B cell (primary cell): ENCODE data around the gene AHNAK. TPM values are rescaled to one million over a fixed set of nuclear protein-coding genes. Genes with fewer than 3 reads are reported as not detected.

ENCODE experiments used
- ATAC-seq: fragments of 200-7000 bp; cut with Tn5 transposase; one replicate; pipeline ENCODE4 v1.10.0; 2021; ENCODE audit warnings: low read depth, mild to moderate bottlenecking, moderate number of reproducible peaks, moderate library complexity
- CTCF ChIA-PET: fragments of 350-600 bp; sonication (Branson Sonifier 250); formaldehyde crosslinking; loops from one replicate; lab custom pipeline; 2021; ENCODE audit warnings: antibody characterized with exemption, inconsistent platforms; lab: Charles Lee
- POLR2A ChIA-PET: fragments of 350-600 bp; sonication (Branson Sonifier 250); formaldehyde crosslinking; loops from one replicate; lab custom pipeline; 2021; ENCODE audit warnings: antibody characterized with exemption; lab: Charles Lee
- DNase-seq: peaks from one replicate; pipeline ENCODE4 v3.0.0; 2013
- H2AFZ ChIP-seq: 2 replicates; pipeline ENCODE4 v1.6.1; 2012; ENCODE audit warnings: mild to moderate bottlenecking, low read depth, low read length; ENCODE audit not compliant: insufficient read depth, poor library complexity, severe bottlenecking
- H3K27ac ChIP-seq, 2 donors: 1 replicate in 1 of 2; 2 replicates in 1 of 2; pipeline ENCODE4 v1.5.1; 2012 to 2013; ENCODE audit warnings: low read length in 2 of 2, mild to moderate bottlenecking in 2 of 2, moderate library complexity in 1 of 2
- H3K27me3 ChIP-seq, 4 experiments: fragments of 200-600 bp in 1 of 4; sonication (generic) in 1 of 4; replicated peaks in 1 of 4; 1 replicate in 2 of 4; 2 replicates in 2 of 4; pipeline versions ENCODE4 v1.6.1 to v1.7.0; 2013 to 2016; ENCODE audit warnings: low read length in 3 of 4, mild to moderate bottlenecking in 2 of 4, mixed read lengths in 1 of 4, moderate library complexity in 1 of 4; ENCODE audit not compliant: insufficient read depth in 4 of 4, control insufficient read depth in 3 of 4; ENCODE audit errors: control extremely low read depth in 1 of 4
- H3K36me3 ChIP-seq, 2 experiments: replicated peaks in 1 of 2; 1 replicate in 1 of 2; 2 replicates in 1 of 2; pipeline versions ENCODE4 v1.6.1 to v1.7.1; 2013; ENCODE audit warnings: low read length in 1 of 2; ENCODE audit not compliant: insufficient read depth in 2 of 2, control insufficient read depth in 1 of 2; ENCODE audit errors: control extremely low read depth in 1 of 2, extremely low read depth in 1 of 2
- H3K4me1 ChIP-seq, 2 donors: fragments of 200-600 bp in 1 of 2; sonication (generic) in 1 of 2; 1 replicate in 1 of 2; 2 replicates in 1 of 2; pipeline versions ENCODE4 v1.5.1 to v1.6.1; 2013 to 2017; ENCODE audit warnings: low read length in 2 of 2; ENCODE audit not compliant: control insufficient read depth in 2 of 2, insufficient read depth in 2 of 2
- H3K4me2 ChIP-seq: replicated peaks from 2 replicates; pipeline ENCODE3; 2012; ENCODE audit warnings: mild to moderate bottlenecking, low read depth, low read length; ENCODE audit not compliant: poor library complexity, severe bottlenecking
- H3K4me3 ChIP-seq, 5 experiments: fragments of 200-600 bp in 1 of 5; sonication (generic) in 1 of 5; 1 replicate in 3 of 5; 2 replicates in 2 of 5; pipeline versions ENCODE4 v1.5.1 to v1.7.0; 2011 to 2016; ENCODE audit warnings: low read length in 4 of 5, mild to moderate bottlenecking in 4 of 5, low read depth in 2 of 5, control low read depth in 1 of 5, moderate library complexity in 1 of 5; ENCODE audit not compliant: insufficient read depth in 1 of 5; ENCODE audit errors: control extremely low read depth in 1 of 5, extremely low read depth in 1 of 5
- H3K79me2 ChIP-seq: fragments of 200-600 bp; sonication (generic); one replicate; pipeline ENCODE4 v1.6.0; 2016; ENCODE audit warnings: low read length; ENCODE audit not compliant: control insufficient read depth, insufficient read depth
- H3K9ac ChIP-seq: fragments of 200-600 bp; sonication (generic); 2 replicates; pipeline ENCODE4 v1.6.1; 2017; ENCODE audit warnings: mild to moderate bottlenecking, low read length, moderate library complexity
- H3K9me3 ChIP-seq, 3 donors: one replicate each; pipeline versions ENCODE4 v1.6.1 to v1.7.1; 2013; ENCODE audit warnings: low read length in 2 of 3; ENCODE audit not compliant: control insufficient read depth in 2 of 3, insufficient read depth in 1 of 3; ENCODE audit errors: control extremely low read depth in 1 of 3
- H4K20me1 ChIP-seq: 2 replicates; pipeline ENCODE4 v1.6.0; 2012; ENCODE audit warnings: mild to moderate bottlenecking, low read length; ENCODE audit not compliant: insufficient read depth, control insufficient read depth, poor library complexity, severe bottlenecking
- H3K27ac Mint-ChIP-seq: one replicate; pipeline ENCODE4 v1.8.0; 2021; ENCODE audit warnings: mixed read lengths
- H3K27me3 Mint-ChIP-seq: one replicate; pipeline ENCODE4 v1.8.0; 2021; ENCODE audit warnings: mixed read lengths
- H3K4me1 Mint-ChIP-seq: one replicate; pipeline ENCODE4 v1.8.0; 2021; ENCODE audit warnings: mixed read lengths
- H3K4me3 Mint-ChIP-seq: one replicate; pipeline ENCODE4 v1.8.0; 2021; ENCODE audit warnings: mixed read lengths
- H3K9me3 Mint-ChIP-seq: one replicate; pipeline ENCODE4 v1.8.0; 2022; ENCODE audit warnings: mixed read lengths; ENCODE audit not compliant: insufficient read depth
- EZH2 ChIP-seq: IDR thresholded peaks from 2 replicates; pipeline ENCODE4 v1.6.1; 2012; ENCODE audit warnings: borderline replicate concordance, low read depth, mild to moderate bottlenecking, moderate library complexity, low read length; ENCODE audit not compliant: insufficient read depth, poor library complexity, severe bottlenecking
- WGBS: methylation state at CpG from one replicate; pipeline ENCODE4 v1.1.5; 2013; ENCODE audit warnings: missing lambda C conversion rate; ENCODE audit not compliant: insufficient coverage; 5-methylcytosine and 5-hydroxymethylcytosine counted together
- intact Hi-C: fragments of 100-400 bp; cut with micrococcal nuclease; formaldehyde crosslinking; loops from one replicate; pipeline ENCODE4 v1.10.0; 2022
- polyA plus RNA-seq: library from polyadenylated mRNA; depleted of rRNA; stranded (reverse); fragments of >200 nt; gene quantifications from 2 replicates; pipeline ENCODE4 v1.2.3, GENCODE V29; 2012
- total RNA-seq, 2 donors: library from RNA; stranded (reverse); fragments of 120-200 nt in 1 of 2; gene quantifications; 1 replicate in 1 of 2; 2 replicates in 1 of 2; pipeline versions ENCODE4 v1.2.3 to v1.2.4, GENCODE V29; 2013 to 2022
- TF ChIP-seq, protein P1 (sequence below): fragments of 200-600 bp; IDR thresholded peaks from one replicate; pipeline ENCODE4 v1.8.0; 2022; ENCODE audit warnings: antibody characterized with exemption, mild to moderate bottlenecking

AHNAK gene
- total and polyA plus RNA-seq, 2 donors (not counting 1 experiment from before 2014, with no cell fraction given), result 63.7 to 229 TPM

- Histone ChIP-seq H2AFZ (no peak overlapping the region), H3K4me1 (peaks cover 27 to 35% of the 10 kb centered on the region in 2 donors), H3K9me3 (no peaks in the 10 kb centered on the region), H3K79me2 (no peaks in the 10 kb centered on the region), H3K4me2 (no peak overlapping the region), H3K36me3 (no peaks in the 10 kb centered on the region), H3K9ac (no peak overlapping the region), H3K27ac (no peak overlapping the region), H4K20me1 (no peaks in the 10 kb centered on the region), H3K27me3 (no peaks in the 10 kb centered on the region), H3K4me3 (no peak overlapping the region)
- H3K4me3 Mint-ChIP-seq, result no peak overlapping the region
- intact Hi-C loops, result no loop called here
- ChIA-PET POLR2A (no interaction called here), CTCF (interaction anchor here (3.3 kb wide), 1 partner anchor 15 kb away, joined by 10 read pairs; no protein-coding TSS in a partner anchor)
- WGBS, result 74% methylated on average over 16 of the region's 23 CpGs
- H3K27me3 Mint-ChIP-seq, result no peaks in the 10 kb centered on the region
- no peak for DNase-seq
- H3K9me3 Mint-ChIP-seq, result no peaks in the 10 kb centered on the region
- no peak overlapping the region for H3K27ac Mint-ChIP-seq
- TF ChIP-seq, protein P1, sequence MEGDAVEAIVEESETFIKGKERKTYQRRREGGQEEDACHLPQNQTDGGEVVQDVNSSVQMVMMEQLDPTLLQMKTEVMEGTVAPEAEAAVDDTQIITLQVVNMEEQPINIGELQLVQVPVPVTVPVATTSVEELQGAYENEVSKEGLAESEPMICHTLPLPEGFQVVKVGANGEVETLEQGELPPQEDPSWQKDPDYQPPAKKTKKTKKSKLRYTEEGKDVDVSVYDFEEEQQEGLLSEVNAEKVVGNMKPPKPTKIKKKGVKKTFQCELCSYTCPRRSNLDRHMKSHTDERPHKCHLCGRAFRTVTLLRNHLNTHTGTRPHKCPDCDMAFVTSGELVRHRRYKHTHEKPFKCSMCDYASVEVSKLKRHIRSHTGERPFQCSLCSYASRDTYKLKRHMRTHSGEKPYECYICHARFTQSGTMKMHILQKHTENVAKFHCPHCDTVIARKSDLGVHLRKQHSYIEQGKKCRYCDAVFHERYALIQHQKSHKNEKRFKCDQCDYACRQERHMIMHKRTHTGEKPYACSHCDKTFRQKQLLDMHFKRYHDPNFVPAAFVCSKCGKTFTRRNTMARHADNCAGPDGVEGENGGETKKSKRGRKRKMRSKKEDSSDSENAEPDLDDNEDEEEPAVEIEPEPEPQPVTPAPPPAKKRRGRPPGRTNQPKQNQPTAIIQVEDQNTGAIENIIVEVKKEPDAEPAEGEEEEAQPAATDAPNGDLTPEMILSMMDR, result no peak
- no peak for TF ChIP-seq EZH2
- H3K4me1 Mint-ChIP-seq, result peaks cover 32% of the 10 kb centered on the region
- ATAC-seq, result no peak
Observed at GRCh38 chr11:62439785-62440602, 106.6 kb downstream of the AHNAK start.

DNA sequence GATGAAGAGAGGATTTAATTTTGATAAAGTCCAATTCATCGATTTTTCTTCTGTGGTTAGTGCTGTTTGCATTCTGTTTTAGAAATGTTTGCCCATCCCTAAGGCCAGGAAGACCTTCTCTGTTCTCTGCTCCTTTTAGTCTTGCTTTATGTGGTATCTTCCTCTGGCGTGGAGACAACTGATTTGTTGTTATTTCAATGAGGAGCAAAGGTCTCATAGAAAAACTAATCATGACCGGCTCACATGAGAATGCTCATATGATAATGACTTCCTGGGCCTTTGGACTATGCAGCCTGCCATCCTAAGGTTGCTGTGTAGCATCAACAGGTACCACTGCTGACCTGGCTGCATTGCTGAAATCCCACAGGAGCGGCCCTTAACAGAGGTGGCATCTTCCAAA is 108.0 kb downstream of the AHNAK start:
- TF ChIP-seq EZH2, result no peak
- TF ChIP-seq, protein P1, result no peak
- Mint-ChIP-seq H3K4me1 (peaks cover 30% of the 10 kb centered on the region), H3K9me3 (no peaks in the 10 kb centered on the region), H3K4me3 (no peak overlapping the region), H3K27me3 (no peaks in the 10 kb centered on the region), H3K27ac (no peak overlapping the region)
- Histone ChIP-seq H3K79me2 (no peaks in the 10 kb centered on the region), H3K27ac (no peak overlapping the region), H3K9ac (no peak overlapping the region), H4K20me1 (no peaks in the 10 kb centered on the region), H2AFZ (no peak overlapping the region), H3K4me2 (no peak overlapping the region), H3K27me3 (no peaks in the 10 kb centered on the region), H3K36me3 (no peaks in the 10 kb centered on the region), H3K4me3 (no peak overlapping the region), H3K9me3 (no peaks in the 10 kb centered on the region), H3K4me1 (peaks cover 21 to 33% of the 10 kb centered on the region in 2 donors)
- POLR2A ChIA-PET, result interaction anchor here (0.7 kb wide), 1 partner anchor 88 kb away, joined by 7 read pairs; no protein-coding TSS in a partner anchor
- intact Hi-C loops, result no loop called here
- CTCF ChIA-PET, result interaction anchor here (0.7 to 3.6 kb wide), 2 partner anchors 14 to 93 kb away, joined by 3 to 29 read pairs; no protein-coding TSS in a partner anchor
- ATAC-seq (no peak), DNase-seq (no peak)
- WGBS, result 93% methylated on average over 3 of the region's 4 CpGs
